CD4-positive, alpha-beta T cell treated with Interleukin-1 beta for 1 hour (primary cell): ENCODE measurements around the gene HKDC1.

Source experiments
- DNase-seq, 2 donors: peaks; one replicate each; pipeline ENCODE4 v3.0.0-alpha.2; 2020 to 2022

The HKDC1 gene

DNA sequence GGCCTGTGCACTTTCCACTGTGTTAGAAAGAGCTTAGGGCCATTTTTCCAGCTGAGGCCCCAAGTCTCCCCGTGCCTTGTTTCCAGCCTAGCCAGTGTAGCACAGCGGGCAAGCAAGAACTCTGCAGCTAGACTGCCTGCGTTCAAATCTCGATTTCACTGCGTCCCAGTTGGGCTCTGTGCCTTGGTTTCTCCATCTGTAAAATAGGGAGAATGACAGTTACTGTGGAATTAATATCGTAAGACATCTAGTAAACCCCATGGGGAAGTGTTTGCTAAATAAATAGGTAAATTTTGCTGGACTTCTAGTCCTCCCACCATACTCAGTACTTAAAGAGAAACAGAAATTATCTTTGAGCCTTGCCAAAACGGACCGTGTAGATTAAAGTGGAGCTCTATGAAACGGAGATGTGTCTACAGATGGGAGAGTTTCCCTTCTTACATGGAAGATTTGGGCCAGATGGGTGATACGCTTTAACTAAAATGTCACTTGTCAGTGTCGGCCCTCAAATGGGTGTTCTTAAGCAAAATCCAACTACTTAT is 3.5 kb upstream of the HKDC1 start:
- DNase-seq, result no peak

DNA sequence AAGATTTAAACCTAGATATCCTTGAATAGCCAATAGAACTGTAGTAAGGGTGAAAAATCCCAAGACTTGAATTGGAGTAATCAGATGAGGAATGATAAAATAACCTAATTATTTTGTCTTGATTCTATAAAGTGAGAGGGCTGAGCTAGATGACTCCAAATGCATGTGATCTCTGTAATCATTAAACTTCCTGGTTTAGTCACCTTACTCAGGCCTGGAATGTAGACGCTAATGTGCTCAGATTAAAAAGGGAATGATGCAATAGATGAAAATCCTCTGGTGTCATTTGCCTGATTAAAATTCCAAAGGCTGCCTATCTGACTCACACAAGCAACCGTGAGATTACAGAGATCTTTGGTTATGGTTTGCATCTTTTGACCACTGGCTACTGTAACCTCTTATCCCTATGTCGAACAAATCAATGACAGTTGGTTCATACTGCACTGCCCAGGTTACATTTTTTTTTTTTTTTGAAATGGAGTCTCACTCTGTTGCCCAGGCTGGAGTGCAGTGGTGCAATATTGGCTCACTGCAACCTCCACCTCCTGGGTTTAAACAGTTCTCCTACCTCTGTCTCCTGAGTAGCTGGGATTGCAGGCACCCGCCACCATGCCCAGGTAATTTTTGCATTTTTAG is 2.9 kb upstream of the HKDC1 start:
- no peak for DNase-seq

DNA sequence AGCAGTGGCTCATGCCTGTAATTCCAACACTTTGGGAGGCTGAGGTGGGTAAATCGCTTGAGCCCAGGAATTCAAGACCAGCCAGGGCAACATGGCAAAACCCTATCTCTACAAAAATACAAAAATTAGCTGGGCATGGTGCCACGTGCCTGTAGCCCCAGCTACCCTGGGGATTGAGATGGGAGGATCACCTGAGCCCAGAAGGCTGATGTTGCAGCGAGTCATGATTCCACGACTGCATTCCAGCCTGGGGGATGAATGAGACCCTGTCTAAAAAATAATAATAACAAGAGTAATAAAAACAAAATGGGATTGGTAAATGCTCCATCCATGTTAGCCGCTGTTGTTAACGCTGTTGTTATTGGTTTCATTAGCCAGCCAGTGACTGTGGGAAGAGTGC is 1.3 kb upstream of the HKDC1 start:
- DNase-seq, result no peak

DNA sequence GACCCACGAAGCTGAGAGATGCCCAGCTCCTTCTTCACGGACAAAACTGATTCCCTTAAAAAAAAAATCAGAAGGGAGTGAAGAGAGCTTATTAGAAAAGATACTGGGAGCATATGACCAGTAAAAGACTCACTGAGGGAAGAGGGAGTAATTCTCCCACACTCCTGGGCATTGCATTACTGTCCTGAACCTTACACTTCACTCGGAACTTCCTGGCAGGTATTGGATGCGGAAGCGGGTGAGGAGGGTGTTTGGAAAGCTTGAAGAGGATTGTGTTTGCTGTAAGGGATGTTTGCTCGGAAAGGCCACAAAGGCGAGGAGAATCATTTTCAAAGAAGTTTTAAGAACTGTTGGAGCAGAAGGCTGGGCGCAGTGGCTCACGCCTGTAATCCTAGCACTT is 375 bp downstream of the HKDC1 start:
- DNase-seq, result no peak

DNA sequence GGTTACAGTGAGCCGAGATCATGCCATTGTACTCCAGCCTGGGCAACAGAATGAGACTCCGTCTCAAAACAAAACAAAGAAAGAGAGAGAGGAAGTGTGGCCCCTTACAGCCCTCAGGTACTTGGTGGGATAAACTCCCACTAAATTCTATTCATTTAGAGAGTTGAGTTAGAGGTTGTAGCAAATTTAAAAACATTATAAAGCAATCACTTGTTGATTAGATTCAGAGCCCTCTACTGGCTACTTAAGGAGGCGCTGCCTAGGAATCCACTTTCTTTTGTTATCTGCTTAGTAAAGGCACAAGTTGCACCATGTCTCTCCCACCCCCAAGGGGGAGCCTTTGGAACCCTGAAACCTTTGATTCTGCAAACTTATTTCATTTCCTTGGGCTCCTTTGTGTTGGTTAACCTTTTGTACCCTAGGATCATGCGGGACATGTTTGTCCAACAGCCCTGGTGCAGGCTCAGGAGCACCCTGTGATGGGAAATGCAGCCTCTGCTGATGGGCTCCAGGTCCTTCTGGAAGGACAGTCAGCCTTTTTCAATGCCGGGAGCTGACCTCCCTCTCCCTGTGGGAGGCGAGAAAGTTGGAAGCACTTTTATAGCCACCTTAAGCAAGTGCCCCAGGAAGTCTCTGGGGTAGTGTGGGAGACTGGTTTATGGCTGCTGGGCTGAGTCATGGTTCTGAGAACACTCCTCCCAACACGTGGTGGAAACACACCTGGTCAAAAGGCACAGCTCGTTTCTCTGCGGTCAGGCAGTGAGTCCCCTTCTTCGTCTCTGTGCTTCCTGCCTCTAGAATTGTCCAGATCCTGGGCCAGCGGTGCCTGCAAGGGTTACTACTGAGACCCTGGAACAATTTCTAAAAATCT is 2.3 kb downstream of the HKDC1 start:
- DNase-seq, result peak; percentile 50 to 68

DNA sequence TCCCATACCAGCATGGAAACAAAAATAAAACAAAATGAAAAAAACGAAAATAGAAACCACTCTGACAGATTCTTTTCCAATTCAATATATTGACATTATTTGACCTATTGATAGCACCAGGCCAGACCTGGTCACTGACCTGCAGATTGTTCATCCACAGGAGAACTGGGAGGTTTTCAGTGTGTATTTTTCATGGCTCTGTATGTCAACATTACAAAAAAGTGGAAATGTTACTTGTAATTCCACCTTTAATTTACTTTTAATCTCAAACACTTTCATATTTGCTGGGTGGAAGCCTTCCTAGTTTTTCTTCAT is 2.9 kb downstream of the HKDC1 start:
- no peak for DNase-seq

DNA sequence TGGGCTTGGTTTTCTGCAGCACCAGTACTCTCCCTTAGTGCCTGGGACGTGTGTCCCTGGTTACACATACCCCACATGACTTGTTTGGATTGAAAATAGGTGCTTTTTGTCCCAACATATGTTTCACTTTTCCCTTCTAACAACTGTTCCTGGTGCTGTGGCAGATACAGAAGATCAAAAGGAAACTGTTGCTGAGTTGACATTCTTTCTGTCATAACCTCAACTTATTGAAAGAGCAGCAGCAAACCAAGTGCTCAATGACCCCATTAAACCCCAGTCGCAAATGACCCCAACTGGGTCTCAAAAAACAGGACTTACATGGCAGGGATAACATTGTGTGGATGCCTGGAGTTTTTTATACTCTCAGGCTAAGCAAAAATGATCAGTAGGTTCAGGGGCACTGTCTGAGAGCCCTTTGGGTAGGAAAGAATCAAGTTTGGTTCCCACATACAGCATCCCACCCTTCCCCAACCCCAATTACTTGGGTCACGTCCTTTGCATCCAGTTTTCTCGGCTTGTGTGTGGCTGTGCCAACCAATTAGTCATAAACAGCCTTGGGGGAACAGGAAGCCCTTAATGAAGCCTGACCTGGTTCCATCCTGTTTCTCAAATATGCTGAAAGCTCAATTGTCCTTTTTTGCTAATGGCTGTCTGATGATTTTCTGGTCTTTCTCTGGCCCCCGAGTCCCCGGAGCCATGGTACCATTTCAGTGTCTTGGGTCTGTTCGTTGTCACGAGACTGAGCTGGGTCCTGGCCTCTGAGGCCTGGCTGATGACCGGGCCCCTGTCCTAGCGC is 4.9 kb downstream of the HKDC1 start:
- DNase-seq, result no peak

DNA sequence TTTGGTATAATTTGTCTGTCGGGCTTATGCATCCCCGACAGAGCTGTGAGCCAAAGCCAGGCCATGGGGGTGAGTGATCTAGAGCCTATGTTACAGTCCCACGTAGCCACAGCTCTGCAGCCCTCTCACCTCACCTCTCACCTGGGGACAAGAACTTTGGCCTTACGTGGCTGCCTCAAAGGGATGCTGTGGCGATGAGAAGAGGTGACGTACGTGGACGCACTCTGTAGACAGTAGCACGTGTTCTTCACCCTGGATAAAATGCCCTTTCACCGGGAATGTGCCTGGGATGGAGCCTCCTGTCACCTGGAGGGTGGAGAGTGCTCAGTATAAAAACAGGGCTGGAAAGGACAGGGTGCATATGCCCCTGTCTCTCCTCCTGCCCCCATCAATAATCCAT is 5.5 kb downstream of the HKDC1 start:
- no peak for DNase-seq

DNA sequence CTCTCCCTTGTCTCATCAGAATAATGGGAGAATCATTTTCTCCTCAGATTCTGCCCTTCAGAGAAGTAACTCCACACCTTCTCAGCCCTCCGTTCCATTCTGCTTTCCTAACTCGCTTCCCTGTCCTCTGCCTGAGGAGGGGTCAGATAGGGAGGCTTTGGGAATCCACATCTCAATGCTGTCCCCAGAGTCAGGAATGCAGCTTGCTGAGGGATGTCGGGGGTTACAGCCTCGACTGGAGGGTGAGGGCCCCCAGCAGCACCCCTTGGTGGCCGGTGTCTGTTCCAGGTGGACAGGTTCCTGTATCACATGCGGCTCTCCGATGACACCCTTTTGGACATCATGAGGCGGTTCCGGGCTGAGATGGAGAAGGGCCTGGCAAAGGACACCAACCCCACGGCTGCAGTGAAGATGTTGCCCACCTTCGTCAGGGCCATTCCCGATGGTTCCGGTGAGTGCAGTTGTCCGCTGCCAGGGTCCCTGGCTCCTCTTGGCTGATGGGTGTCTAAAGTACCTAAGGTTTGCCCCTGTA is 6.9 kb downstream of the HKDC1 start:
- no peak for DNase-seq

DNA sequence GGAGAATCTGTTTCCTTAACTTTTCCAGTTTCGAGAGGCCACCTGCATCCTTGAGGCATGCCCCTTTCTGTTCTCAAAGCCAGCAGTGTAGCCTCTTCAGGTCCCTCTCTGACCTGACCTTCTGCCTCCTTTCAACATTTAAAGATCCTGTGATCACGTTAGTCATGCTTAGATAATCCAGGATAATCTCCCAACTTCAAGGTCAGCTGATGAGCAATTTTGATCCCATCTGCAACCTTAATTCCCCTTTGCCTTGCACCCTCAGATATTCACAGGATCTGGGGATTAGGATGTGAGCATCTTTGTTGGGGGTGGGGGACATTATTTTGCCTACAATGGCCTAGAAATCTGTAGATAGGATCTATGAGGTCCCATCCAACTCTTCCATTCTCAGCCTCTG is 8.0 kb downstream of the HKDC1 start:
- DNase-seq, result no peak

DNA sequence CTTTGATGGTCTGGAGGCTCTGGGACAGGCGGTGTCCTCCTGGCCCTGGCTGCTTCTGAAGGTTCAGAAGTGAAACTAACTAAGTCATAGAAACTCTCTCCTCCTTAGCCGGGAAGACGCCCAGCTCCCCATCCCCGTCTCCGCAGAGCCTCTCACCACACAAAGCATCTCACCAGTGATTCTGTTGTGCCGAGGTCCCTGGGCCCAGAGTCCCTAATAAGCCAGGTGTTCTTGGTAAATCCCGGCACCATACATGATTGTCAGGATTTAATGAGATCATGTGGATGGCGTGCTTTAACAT is 9.4 kb downstream of the HKDC1 start:
- no peak for DNase-seq

DNA sequence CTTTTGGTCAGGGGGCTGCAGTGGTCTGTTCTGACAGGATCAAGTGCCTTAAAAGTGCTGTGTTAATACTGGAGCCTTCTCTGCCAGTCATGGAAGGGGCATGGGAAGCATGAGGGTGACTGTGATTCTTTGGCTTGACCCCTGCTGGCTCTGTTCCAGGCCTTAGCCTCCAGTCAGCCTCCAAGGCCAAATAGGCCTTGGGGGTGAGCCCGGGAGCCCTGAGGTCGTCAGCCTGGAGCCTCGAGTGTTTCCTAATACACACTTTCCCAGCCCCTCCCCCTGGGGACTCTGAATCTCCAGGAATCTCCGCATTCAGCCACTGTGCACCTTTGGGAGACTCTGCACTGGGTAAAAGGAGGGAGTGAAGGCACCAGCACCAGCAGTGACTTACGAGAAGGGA is 10.0 kb downstream of the HKDC1 start:
- DNase-seq, result no peak

DNA sequence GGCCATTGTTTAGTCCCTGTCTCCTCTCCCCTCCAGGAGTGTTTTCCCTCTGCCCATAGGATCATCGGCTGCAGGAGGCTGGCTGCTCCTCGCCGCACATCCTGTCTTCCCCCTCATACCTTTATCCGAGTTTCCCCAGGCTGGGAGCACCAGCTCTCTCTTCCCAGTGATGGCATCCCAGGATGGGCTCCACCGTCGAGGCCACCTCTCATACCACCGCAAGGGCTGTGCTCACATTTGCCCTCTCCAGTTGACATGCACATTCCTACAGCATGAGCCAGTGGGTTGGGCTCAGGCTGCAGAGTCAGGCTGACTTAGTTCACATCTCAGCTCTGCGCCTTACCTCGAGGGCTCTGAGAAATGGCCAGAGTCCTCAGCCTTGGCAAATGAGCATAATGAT is 12.1 kb downstream of the HKDC1 start:
- DNase-seq, result no peak

DNA sequence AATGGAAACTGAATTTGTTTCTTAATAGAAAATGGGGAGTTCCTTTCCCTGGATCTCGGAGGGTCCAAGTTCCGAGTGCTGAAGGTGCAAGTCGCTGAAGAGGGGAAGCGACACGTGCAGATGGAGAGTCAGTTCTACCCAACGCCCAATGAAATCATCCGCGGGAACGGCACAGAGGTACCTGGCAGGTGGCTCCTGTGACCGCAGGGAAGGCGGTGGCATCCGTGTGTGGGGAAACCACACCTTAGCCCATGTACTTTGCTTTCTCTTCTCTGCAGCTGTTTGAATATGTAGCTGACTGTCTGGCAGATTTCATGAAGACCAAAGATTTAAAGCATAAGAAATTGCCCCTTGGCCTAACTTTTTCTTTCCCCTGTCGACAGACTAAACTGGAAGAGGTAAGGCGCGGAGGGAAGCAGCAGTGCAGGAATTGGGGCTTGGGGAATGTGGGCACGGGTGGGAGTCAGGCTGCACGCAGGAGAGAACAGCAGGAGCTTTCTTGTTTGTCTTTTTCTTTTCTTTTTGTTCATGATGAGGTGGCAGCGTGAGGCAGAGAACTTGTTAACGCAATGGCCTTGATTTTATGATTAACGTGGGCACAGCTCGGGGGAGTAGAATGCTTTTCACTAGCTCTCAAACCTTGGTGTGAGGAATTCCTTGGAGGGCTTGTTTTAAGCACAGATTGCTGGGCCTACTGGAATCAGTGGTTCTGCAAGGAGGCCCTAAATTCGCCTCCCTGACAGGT is 12.8 kb downstream of the HKDC1 start:
- DNase-seq, result peak; percentile 35 to 58

DNA sequence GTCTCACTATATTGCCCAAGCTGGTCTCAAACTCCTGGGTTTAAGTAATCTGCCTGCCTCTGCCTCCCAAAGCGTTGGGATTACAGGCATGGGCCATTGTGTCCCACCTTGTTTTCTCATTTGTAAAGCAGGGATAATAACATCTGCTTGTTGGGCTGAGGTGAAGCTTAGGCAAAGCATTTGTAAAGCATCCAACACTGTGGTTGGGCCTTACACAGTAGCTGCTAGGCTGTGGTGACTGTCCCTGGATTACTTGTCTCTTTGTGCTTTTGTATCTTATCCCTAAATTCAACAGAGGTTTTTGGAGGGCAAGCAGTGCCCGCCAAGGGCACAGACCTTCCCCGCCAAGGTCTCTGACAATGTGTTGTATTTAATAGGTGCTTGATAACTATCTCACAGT is 14.3 kb downstream of the HKDC1 start:
- DNase-seq, result no peak

DNA sequence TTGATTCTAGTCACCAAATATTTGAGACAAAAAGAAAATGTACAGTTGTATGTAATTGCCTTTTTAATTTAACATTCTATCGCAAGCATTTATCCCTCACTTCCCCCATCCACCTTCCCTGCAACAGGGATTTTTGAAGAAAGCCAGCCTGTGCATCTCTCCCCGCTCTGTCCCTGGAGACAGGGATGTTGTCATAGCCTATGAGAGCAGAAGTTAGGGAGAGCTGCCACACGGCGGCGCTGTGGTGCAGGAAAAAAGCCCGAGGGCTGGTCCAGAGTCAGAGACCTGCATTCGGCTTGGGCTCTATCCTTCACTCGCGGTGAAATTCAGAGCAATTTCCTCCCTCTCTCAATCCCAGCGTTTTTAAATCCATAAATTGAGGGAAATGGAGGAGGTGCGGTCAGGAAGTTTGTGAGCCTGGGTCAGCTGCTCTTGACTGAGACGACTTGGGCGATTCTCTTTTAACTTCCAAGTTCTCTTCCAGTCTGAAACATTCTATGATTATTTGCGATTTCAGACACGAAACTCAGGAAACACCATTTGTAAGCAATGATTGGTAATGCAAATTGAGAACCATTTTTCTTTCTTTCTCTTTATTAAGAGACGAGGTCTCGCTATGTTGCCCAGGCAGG is 17.5 kb downstream of the HKDC1 start:
- DNase-seq, result peak; percentile 79 to 84

DNA sequence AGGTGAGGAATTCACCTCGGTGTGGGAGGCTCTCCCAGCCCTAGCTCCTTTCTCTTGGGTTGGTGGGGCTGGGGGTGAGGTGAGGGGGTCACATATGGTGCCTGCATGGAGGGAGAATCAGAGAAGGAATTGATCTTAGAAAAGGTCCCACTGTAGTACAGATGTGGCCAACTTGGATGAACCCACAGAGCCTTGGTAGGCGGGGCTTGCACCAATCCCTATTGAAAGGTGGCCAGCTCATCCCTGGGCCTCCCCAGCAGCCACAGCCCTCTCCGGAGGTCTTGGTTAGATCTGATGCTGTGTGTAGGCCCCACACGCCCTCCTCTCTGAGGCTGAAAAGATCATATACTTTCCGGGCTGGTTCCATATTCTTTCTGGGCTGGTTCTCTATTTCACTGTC is 19.0 kb downstream of the HKDC1 start:
- no peak for DNase-seq

DNA sequence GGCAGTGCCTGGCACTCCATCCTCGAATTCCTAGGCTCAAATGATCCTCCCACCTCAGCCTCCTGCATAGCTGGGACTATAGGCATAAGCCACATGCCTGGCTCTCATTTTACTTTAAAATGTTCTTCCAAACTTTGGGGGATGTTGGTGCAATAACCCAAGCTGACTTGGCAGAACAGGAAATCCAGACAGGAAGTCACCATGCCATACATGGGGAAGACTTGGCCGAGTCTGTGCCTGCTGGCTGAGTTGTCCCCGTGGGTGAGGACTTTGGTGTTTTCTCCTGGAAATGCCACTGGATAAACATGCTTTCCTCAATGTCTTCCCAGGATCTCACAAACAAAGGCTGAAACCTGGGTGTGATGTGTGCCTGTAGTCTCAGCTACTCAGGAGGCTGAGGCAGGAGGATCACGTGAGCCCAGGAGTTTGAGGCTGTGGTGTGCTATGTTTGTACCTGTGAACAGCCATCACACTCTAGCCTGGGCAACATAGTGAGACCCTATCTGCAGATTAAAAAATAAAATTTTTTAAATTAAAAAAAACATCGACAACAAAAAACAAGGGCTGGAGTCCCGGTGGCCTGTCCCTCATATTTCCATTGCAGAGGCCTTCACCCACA is 19.8 kb downstream of the HKDC1 start:
- no peak for DNase-seq

DNA sequence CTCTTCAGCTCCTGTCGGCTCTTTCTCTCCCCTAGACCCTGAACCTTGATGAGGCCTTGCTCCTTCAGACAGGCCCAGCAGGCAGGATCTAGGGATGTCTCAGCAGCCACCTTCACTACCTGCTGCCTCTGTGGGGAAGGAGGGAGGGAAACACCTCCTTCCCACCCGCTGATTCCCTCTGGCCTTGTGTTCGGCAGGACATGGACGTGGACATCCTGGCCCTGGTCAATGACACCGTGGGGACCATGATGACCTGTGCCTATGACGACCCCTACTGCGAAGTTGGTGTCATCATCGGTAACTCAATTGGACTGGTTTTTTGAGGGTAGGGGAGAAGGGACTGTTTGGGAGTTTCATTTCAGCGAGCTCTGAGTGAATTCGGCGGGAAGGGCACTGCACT is 20.3 kb downstream of the HKDC1 start:
- no peak for DNase-seq

DNA sequence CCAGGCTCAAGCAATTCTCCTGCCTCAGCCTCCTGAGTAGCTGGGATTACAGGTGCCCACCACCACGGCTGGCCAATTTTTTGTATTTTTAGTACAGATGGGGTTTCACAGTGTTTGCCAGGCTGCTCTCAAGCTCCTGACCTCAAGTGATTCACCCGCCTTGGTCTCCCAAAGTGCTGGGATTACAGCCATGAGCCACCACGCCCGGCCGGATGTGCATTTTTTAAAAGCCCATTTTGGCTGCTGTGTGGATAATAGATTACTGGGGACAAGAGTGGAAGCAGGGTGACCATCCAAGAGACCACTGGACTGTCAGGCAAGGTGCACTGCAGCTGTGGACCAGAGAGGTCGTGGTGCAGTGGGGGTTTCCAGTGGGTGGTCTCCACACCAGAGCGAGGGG is 21.4 kb downstream of the HKDC1 start:
- DNase-seq, result no peak

DNA sequence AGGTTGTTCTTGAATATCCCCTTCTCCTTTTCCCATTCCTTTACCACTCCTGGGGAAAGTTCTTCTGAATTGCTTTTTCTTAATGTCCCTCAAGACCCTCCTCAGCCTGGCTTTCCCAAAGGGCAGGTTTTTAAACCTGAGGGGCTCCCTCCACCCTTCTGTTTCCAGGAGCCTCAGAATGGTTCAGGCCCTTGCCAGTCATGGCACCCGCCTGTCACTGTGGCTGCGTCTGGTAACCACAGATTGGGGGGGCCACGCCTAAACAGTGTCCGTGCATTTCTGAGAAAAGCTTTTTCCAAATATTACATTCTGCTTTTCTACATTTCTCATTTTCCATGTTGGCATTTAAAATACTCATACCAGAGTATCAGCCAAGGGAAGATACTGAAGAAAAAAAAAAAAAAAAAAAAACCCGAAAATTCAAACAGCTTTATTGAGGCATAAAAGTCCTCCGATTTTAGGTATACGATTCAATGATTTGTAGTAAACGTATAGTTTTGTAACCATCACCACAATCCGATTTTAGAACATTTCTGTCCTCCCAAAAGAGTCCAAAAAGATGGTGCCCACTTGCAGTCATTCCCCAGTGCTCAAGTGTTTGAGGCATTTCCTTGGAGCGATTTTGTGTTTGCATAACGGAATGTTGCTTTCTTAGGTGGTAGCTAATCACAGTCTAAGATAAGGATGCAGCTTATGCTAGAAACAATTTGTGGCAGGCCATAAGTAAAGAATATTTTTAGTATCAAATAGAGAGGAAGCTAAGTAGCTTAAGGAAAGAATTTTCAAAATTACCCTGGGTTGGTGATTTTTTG is 22.1 kb downstream of the HKDC1 start:
- no peak for DNase-seq
